NCI-H1105 treated with DMSO at 0.1 percent for 48 hours (cell line): Measurements from ENCODE around the gene ARID4A.
"Not testable (repeated sequence)": the region's sequence is repeated elsewhere in the genome, so short reads cannot be mapped to it uniquely, and the experiment has no call there.

ENCODE experiments used
- DNase-seq: peaks from one replicate; lab custom pipeline; 2025; lab: John Stamatoyannopoulos, UW

The ARID4A gene

GRCh38 chr14:58362798-58363412 is 64.5 kb downstream of the ARID4A start:
- DNase-seq, result peak; percentile 62

GRCh38 chr14:58364316-58364715 is 66.0 kb downstream of the ARID4A start:
- DNase-seq, result no peak

GRCh38 chr14:58367296-58367695 is 68.9 kb downstream of the ARID4A start:
- no peak for DNase-seq

DNA sequence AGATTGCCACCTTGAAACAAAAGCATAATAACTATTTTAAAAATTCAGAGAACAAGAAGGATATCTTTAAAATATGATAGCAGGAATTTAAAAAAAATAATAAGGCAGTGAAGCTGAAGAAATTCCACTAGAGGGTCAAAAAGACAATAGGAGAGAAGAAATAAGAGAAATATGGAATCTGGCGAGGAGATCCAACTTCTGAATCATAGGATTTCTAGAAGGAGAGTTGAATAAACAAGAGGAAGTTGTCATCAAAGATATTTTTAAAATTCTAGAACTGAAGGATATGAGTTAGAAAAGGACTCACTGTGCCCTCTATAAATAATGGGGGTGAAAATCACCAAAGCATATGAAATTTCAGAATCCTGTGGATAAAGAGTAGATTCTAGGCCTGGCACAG is 70.6 kb downstream of the ARID4A start:
- no peak for DNase-seq

GRCh38 chr14:58376791-58377190 is 78.4 kb downstream of the ARID4A start:
- no peak for DNase-seq

- no peak for DNase-seq
Observed at GRCh38 chr14:58390830-58391229, 92.5 kb downstream of the ARID4A start.

DNA sequence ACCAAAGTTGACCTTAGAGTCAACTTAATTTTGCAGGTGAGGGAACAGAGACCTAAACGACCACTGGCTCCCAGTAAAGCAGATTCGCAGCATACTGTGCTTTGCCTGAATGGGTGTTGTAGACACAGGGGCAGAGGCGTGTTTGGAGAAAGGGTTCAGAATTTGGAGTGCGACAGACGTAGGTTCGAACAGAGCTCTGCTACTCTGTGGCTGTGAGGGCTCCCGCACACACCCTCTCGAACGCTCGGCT is 97.1 kb downstream of the ARID4A start:
- DNase-seq, result no peak

- DNase-seq, result peak; percentile 73
Observed at GRCh38 chr14:58395812-58396788, 97.7 kb downstream of the ARID4A start, which contains the start of gene TOMM20L. TSS of gene TOMM20L (plus strand) at chr14:58395930. CDS start at chr14:58395958, 28 bp downstream.

DNA sequence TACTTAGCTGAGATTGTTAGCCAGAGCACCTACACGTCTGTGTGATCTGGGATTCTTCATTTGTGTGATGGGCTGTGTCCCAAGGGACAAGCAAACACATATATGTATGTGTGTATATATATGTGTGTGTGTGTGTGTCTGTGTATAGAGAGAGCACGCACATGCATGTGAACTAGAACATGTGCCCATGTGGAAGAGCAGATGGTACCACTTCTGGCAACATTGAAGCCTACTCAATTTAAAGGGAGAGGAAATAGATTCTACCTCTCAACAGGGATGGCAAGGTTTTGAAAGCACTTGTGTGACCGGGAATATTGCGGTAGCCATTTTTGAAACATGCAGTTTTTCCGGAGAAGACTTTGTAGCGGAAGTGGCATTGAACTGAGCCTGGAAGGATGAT is 98.8 kb downstream of the ARID4A start:
- no peak for DNase-seq

DNA sequence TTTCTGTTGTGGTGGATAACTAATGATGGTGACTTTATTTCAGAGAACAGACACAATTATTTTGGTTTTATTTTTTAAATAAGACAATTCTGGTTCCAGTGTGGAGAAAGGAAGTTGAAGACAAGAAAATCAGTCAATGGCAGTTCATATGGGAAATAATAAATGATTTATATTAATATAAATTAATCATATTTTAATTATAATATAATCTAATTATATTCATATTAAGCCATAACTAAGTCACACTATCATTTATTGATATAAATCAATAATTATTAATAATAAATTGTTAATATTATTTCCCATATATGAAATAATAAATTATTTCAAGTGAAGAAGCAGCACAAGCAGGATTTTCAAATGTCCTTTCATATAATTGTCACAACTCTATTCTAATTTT is 100.1 kb downstream of the ARID4A start:
- no peak for DNase-seq

DNA sequence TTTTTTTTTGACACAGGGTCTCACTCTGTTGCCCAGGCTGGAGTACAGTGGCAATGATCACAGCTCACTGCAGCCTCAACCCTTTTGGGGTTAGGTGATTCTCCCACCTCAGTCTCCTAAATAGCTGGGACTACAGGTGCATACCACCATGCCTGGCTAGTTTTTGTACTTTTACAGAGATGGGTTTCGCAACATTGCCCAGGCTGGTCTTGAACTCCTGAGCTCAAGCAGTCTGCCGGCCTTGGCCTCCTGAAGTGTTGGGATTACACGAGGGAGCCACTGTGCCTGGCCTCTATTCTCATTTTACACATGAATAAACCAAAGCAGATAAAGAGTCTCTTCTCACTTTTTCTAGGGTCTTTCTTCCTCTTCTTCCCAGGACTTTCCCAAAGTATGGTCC is 100.5 kb downstream of the ARID4A start:
- no peak for DNase-seq

DNA sequence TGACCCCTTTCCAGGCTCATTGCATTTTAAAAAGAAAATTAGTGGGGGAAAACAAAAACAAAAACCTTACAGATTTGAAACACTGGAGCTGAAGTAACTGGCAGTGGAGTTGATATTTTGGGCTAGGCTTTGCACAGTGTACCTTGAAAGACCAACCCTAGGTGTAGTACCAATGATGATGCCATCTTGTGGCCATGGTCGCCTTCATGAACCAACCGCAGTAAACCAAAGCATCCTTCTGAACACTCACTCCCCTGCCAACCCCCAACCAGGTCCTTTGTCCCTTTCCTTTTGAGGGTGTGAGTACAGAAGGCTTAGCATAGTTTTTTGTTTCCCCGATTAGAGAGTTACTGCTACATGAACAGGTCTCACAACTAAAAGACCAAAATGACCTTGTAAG is 103.2 kb downstream of the ARID4A start:
- DNase-seq, result peak; percentile 15

DNA sequence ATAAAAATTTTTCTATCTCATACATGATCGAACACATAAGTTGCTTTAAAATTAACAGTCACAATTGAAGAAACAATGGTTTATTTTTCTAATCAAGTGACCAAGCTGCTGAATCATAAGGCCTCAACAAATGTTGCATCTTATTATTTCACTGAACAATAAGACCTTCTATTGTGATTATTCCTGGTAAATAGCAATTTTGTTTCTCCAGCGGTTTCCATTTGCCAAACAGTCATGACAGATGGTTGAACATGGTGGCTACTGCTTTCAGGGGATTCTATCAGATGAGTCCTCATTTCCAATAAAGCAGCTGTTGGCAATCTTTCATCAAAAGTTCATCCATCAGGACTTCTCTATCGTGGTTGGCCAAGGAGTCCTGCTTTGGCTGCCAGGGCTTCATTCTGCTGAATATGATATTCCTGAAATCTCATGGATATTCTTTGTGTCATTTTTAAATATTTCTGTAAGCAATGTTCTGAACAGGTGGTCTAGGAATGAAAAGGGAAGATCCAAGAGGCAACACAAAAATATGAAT is 110.4 kb downstream of the ARID4A start:
- DNase-seq, result no peak

DNA sequence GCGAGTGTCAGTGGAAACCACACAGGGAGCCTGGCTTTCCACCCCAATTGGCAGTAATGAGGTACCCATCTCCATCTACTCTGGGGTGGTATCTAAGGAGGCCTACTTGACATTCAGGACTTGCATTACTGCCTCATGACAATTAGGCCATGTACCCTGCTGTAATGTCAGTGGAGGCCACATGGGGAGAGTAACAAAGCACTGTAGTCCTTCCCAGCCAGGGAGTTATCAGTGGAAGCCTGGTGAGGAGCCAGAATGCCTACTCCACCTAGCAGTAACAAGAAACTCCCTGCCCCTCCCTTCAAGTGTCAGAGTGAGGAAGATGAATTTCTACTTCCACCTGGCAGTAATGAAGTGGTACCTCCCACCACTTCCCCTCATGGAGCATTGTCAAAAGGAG is 116.5 kb downstream of the ARID4A start:
- no peak for DNase-seq

DNA sequence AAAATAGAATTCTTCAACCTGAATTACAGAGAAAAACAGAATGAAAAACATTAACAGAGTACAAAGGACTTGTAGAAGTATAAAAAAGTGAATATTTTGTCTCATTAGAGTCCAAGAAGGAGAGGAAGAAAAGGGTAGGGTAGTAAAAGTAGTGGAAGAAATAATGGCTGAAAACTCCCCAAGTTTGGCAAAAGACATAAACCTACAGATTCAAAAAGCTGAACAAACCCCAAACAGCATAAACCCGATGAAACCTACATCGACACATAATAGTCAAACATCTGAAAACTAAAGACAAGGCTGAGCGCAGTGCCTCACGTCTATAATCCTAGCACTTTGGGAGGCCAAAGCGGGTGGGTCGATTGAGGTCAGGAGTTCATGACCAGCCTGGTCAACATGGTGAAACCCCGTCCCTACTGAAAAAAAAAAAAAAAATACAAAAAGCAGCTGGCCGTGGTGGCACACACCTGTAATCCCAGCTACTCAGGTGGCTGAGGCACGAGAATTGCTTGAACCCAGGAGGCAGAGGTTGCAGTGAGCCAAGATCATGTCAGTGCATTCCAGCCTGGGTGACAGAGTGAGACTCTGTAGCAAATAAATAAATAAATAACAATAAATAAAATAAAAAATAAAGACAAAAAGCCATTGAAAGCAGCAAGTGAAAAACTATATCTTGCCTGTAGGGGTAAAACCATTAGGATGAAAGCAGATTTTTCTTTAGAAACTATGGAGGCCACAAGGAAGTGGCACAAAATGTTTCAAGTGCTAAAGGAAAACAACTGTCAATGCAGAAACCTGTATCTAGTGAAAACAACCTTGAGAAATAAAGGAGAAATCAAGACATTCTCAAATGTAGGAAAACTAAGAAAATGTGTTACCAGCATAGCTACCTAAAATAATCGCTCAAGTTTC is 117.5 kb downstream of the ARID4A start:
- no peak for DNase-seq

DNA sequence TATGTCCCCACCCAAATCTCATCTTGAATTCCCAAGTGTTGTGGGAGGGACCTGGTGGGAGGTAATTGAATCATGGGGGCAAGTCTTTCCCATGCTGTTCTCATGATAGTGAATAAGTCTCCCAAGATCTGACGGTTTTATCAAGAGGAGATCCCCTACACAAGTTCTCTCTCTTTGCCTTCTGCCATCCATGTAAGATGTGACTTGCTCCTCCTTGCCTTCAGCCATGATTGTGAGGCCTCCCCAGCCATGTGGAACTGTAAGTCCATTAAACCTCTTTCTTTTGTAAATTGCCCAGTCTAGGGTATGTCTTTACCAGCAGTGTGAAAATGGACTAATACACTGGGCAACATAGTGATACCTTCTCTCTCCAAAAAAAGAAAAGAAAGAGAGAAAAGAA is 118.6 kb downstream of the ARID4A start:
- not testable (repeated sequence) for DNase-seq
